Body of pancreas (tissue), 4 donors: Measurements from ENCODE around the gene CACYBP. TPM values are rescaled to one million over a fixed set of nuclear protein-coding genes. Genes with fewer than 3 reads are reported as not detected.
"Not testable (repeated sequence)": the region's sequence is repeated elsewhere in the genome, so short reads cannot be mapped to it uniquely, and the experiment has no call there.

Experiments
- ATAC-seq: fragments of 150-250 bp; one replicate; pipeline ENCODE4 v1.9.1; 2016
- DNase-seq, 4 donors: peaks; one replicate each; pipeline ENCODE4 v3.0.0-alpha.2; 2019
- H3K27ac ChIP-seq, 4 donors: fragments of 200-600 bp; sonication (generic); 1 replicate in 3 of 4; 2 replicates in 1 of 4; pipeline versions ENCODE4 v1.5.1 to v1.6.1; 2016 to 2019; ENCODE audit warnings: mild to moderate bottlenecking in 1 of 4, mixed read lengths in 1 of 4, moderate library complexity in 1 of 4
- H3K27me3 ChIP-seq, 2 donors: fragments of 200-600 bp; sonication (generic); one replicate each; pipeline ENCODE4 v1.6.0; 2016; ENCODE audit warnings: mild to moderate bottlenecking in 1 of 2
- H3K36me3 ChIP-seq, 2 donors: fragments of 200-600 bp; sonication (generic); replicated peaks in 1 of 2; 2 replicates each; pipeline ENCODE4 v1.5.1; 2016; ENCODE audit warnings: low read depth in 2 of 2; ENCODE audit not compliant: insufficient read depth in 1 of 2
- H3K4me1 ChIP-seq: fragments of 200-600 bp; sonication (generic); one replicate; pipeline ENCODE4 v1.6.0; 2016
- H3K4me3 ChIP-seq, 2 donors: fragments of 200-600 bp; sonication (generic); 1 replicate in 1 of 2; 2 replicates in 1 of 2; pipeline ENCODE4 v1.5.1; 2016 to 2019
- H3K9me3 ChIP-seq, 3 donors: fragments of 200-600 bp; sonication (generic); 1 replicate in 2 of 3; 2 replicates in 1 of 3; pipeline ENCODE4 v1.5.1; 2016
- POLR2A ChIP-seq, 3 donors: fragments of 450-650 bp; IDR thresholded peaks; one replicate each; pipeline ENCODE4 v1.6.1; 2016; ENCODE audit warnings: antibody characterized with exemption in 3 of 3, mild to moderate bottlenecking in 2 of 3
- WGBS, 2 donors: methylation state at CpG; one replicate each; pipeline ENCODE4 v1.1.5; 2017; 5-methylcytosine and 5-hydroxymethylcytosine counted together
- intact Hi-C: fragments of 100-400 bp; cut with DNase I; formaldehyde crosslinking; loops from one replicate; pipeline ENCODE4 v1.15.1; 2023
- total RNA-seq, 2 donors: library from RNA; depleted of rRNA; stranded (reverse); fragments of >200 nt; gene quantifications; one replicate each; pipeline ENCODE4 v1.1.0, GENCODE V29; 2016
- TF ChIP-seq, protein P1 (sequence below), 7 experiments: fragments of 450-650 bp in 4 of 7; fragments of 200-600 bp in 3 of 7; sonication (generic) in 3 of 7; IDR thresholded peaks; one replicate each; pipeline ENCODE4 v1.5.1; 2016 to 2019; ENCODE audit warnings: antibody characterized with exemption in 7 of 7

Gene CACYBP
- total RNA-seq, 2 donors from 2014 or later, result 43.5 to 86.9 TPM

DNA sequence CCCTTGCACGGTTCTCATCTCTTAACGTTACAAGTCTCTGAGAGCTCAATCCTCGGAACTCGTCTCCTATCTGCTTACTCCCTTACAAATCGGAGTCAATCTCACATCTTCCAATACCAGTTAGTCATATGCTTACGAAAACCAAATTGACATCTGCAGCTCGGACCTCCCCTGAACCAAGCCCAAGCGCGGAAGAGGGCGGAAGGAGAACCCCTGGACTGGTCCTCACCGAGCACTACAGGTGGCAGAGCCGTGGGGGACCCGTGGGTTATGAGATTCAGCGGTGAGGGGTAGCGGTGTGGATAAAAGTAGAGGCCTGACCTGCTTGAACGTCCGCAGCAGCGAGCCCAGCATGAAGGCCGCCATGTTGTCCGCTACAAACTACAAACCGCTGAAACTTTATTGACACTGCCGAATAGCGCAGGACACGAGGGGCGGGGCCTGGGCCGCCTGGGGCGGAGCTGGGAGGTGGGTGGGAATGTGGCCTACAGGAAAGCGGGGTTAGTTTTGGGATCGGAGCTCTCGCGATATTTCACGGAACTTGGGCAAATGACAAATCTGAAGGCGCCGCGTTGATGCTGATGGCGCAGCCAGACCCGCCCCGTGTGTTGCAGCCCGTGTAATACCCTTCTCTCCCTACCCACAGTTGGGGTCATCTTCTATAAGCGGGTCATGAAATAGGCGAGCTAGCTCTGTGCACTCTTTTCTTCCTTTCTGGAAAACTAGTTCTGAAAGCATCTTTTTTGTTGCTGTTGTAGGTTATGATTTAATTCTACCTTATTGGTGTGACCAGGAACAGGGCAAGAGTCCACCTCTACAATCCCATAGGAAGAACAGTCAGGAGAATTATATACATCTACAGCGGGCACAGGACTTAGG is 23.5 kb downstream of the CACYBP start, which contains the start of gene MRPS14:
Gene MRPS14 (minus strand): TSS at position 383 of the 879 bp plus-strand sequence. CDS start 17 bp downstream, at position 366.
- TF ChIP-seq POLR2A (IDR thresholded peaks at IDR 0.05), result peak; percentile 53 to 85 (median 84)
- TF ChIP-seq, protein P1, sequence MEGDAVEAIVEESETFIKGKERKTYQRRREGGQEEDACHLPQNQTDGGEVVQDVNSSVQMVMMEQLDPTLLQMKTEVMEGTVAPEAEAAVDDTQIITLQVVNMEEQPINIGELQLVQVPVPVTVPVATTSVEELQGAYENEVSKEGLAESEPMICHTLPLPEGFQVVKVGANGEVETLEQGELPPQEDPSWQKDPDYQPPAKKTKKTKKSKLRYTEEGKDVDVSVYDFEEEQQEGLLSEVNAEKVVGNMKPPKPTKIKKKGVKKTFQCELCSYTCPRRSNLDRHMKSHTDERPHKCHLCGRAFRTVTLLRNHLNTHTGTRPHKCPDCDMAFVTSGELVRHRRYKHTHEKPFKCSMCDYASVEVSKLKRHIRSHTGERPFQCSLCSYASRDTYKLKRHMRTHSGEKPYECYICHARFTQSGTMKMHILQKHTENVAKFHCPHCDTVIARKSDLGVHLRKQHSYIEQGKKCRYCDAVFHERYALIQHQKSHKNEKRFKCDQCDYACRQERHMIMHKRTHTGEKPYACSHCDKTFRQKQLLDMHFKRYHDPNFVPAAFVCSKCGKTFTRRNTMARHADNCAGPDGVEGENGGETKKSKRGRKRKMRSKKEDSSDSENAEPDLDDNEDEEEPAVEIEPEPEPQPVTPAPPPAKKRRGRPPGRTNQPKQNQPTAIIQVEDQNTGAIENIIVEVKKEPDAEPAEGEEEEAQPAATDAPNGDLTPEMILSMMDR (IDR thresholded peaks at IDR 0.05), result no peak
- DNase-seq (peak; percentile 98), ATAC-seq (peak; percentile 99)
- Histone ChIP-seq H3K9me3 (no peaks in the 10 kb centered on the region), H3K27ac (peak within 1 kb of the TSS; percentile 62 to 88 (median 82)), H3K27me3 (no peaks in the 10 kb centered on the region), H3K36me3 (peaks cover 0 to 5% of the 10 kb centered on the region in 2 donors), H3K4me1 (peaks cover 12% of the 10 kb centered on the region), H3K4me3 (peak within 1 kb of the TSS; percentile 77 to 99)
- intact Hi-C loops, result no loop called here
- WGBS, 2 donors, result 3 to 4% methylated on average over 33 to 42 of the region's 42 CpGs

DNA sequence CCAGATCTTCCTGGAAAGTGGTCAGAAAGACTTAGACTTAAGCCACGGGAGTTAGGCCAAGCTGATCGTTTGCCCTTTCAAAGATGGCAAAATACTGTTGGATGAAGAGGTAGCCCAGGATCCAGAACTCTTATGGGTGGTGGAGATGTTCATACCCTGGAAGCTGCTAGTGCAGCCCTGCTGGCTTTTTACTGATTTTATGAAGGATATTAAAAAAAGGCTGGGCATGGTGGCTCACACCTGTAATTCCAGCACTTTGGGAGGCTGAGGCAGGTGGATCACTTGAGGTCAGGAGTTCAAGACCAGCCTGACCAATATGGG is 24.1 kb downstream of the CACYBP start:
- H3K4me3 ChIP-seq, ATAC-seq, intact Hi-C loops, H3K9me3 ChIP-seq, H3K27me3 ChIP-seq, H3K36me3 ChIP-seq, DNase-seq: not testable (repeated sequence)
- 82 to 92% methylated on average over 2 of the region's 2 CpGs for WGBS, 2 donors
- Histone ChIP-seq H3K27ac (peak overlapping the region; percentile 62 to 88 (median 82)), H3K4me1 (peaks cover 13% of the 10 kb centered on the region)

DNA sequence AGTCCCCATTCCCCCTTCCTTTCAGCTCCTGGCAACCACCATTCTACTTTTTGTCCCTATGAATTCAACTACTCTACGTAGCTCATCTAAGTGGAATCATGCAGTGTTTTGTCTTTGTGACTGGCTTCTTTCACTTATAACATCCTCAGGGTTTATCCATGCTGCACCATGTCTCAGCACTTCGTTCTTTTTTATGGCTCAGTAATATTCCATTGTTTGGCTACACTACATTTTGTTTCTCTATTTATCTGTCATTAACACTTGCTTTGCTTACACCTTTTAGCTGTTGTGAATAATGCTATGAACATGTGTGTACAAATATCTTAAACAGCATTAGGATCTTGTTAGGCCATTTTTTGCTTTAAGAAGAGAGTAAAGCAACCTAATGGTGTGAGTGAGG is 25.0 kb downstream of the CACYBP start:
- peaks cover 21% of the 10 kb centered on the region for H3K4me1 ChIP-seq
- 91% methylated on average over 2 of the region's 2 CpGs for WGBS, 2 donors
- TF ChIP-seq, protein P1 (IDR thresholded peaks at IDR 0.05), result no peak
- no peak for TF ChIP-seq POLR2A (IDR thresholded peaks at IDR 0.05)
- no peaks in the 10 kb centered on the region for H3K36me3 ChIP-seq
- ATAC-seq, result no peak
- no peak for DNase-seq
- intact Hi-C loops, result no loop called here
- H3K9me3 ChIP-seq, result no peaks in the 10 kb centered on the region
- no peak overlapping the region for H3K4me3 ChIP-seq
- H3K27ac ChIP-seq, result no peak overlapping the region
- no peaks in the 10 kb centered on the region for H3K27me3 ChIP-seq

DNA sequence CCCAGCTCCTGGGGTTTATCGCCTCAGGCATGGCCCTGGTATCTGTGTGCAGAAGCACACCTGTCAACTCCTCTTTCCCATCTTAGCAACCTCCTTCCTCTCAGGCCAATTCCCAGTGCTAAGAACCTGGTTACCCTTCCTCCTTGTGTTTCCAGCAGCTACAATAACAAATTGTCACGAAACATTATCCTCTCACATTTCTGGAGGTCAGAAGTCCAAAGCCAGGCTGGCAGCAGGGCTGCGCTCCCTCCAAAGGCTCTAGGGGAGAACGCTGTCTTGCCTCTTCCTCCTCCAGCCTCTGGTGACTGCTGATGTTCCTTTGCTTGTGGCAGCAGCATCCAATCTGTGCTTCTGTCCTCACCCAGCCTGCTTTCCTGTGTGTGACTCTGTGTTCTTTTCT is 34.2 kb downstream of the CACYBP start:
- DNase-seq, result no peak
- Histone ChIP-seq H3K27me3 (no peaks in the 10 kb centered on the region), H3K27ac (no peak overlapping the region), H3K4me1 (peaks cover 7% of the 10 kb centered on the region), H3K4me3 (no peak overlapping the region), H3K36me3 (no peaks in the 10 kb centered on the region), H3K9me3 (no peaks in the 10 kb centered on the region)
- no peak for TF ChIP-seq POLR2A (IDR thresholded peaks at IDR 0.05)
- TF ChIP-seq, protein P1 (IDR thresholded peaks at IDR 0.05), result no peak
- 69 to 72% methylated on average over 4 of the region's 4 CpGs for WGBS, 2 donors
- intact Hi-C loops, result no loop called here
- ATAC-seq, result no peak

DNA sequence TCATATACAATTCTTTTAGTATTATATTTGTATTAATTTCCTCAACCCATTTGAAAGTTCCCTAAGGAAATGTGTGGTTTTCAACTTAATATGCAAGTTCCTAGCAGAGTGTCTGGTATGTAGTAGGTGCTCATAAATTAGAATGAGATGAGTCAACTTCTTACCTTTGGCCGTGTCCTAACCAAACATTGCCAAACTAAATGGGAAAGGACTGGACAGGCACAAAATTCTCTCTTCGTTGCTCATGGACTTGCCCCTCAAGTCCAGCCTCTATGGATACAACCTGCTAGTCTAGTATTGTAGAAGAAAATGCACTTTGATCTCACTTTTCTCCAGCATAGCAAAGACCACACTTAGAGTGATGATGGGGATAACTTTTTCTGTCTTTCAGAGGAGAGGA is 35.0 kb downstream of the CACYBP start:
- no peak for DNase-seq
- no peak overlapping the region for H3K27ac ChIP-seq
- no peaks in the 10 kb centered on the region for H3K27me3 ChIP-seq
- ATAC-seq, result no peak
- WGBS, 2 donors, result 41 to 68% methylated on average over 2 of the region's 2 CpGs
- no peak for TF ChIP-seq POLR2A (IDR thresholded peaks at IDR 0.05)
- TF ChIP-seq, protein P1 (IDR thresholded peaks at IDR 0.05), result no peak
- no peaks in the 10 kb centered on the region for H3K36me3 ChIP-seq
- H3K4me3 ChIP-seq, result no peak overlapping the region
- no peaks in the 10 kb centered on the region for H3K9me3 ChIP-seq
- intact Hi-C loops, result loop anchor here (5.0 kb wide), 1 partner anchor 83 kb away; no protein-coding TSS in a partner anchor
- H3K4me1 ChIP-seq, result no peaks in the 10 kb centered on the region
